Thyroid gland (tissue), 4 donors: Measurements from ENCODE around the gene ESYT3.

Source experiments
- POLR2A ChIP-seq, 2 donors: fragments of 450-650 bp; IDR thresholded peaks; one replicate each; pipeline ENCODE4 v1.6.1; 2017; ENCODE audit warnings: antibody characterized with exemption in 2 of 2, mild to moderate bottlenecking in 2 of 2, moderate library complexity in 1 of 2
- TF ChIP-seq, protein P1 (sequence below), 6 experiments: fragments of 200-600 bp in 3 of 6; fragments of 450-650 bp in 3 of 6; sonication (generic) in 3 of 6; IDR thresholded peaks; one replicate each; pipeline ENCODE4 v1.5.1; 2016 to 2019; ENCODE audit warnings: antibody characterized with exemption in 6 of 6, mild to moderate bottlenecking in 2 of 6, inconsistent platforms in 1 of 6, moderate library complexity in 1 of 6

GRCh38 chr3:138468451-138468850, 34.0 kb downstream of the ESYT3 start:
- TF ChIP-seq, protein P1, sequence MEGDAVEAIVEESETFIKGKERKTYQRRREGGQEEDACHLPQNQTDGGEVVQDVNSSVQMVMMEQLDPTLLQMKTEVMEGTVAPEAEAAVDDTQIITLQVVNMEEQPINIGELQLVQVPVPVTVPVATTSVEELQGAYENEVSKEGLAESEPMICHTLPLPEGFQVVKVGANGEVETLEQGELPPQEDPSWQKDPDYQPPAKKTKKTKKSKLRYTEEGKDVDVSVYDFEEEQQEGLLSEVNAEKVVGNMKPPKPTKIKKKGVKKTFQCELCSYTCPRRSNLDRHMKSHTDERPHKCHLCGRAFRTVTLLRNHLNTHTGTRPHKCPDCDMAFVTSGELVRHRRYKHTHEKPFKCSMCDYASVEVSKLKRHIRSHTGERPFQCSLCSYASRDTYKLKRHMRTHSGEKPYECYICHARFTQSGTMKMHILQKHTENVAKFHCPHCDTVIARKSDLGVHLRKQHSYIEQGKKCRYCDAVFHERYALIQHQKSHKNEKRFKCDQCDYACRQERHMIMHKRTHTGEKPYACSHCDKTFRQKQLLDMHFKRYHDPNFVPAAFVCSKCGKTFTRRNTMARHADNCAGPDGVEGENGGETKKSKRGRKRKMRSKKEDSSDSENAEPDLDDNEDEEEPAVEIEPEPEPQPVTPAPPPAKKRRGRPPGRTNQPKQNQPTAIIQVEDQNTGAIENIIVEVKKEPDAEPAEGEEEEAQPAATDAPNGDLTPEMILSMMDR (IDR thresholded peaks at IDR 0.05) = no peak
- no peak for TF ChIP-seq POLR2A (IDR thresholded peaks at IDR 0.05)
